GM12878 (cell line): ENCODE measurements around the gene PGAP6. TPM values are rescaled to one million over a fixed set of nuclear protein-coding genes. Genes with fewer than 3 reads are reported as not detected.

ENCODE experiments used
- BACH1 ChIP-seq: fragments of 450-650 bp; IDR thresholded peaks from 2 replicates; pipeline ENCODE4 v1.6.1; 2017; ENCODE audit warnings: mild to moderate bottlenecking, borderline replicate concordance
- BHLHE40 ChIP-seq, 2 experiments: fragments of 450-650 bp in 1 of 2; IDR thresholded peaks; 2 replicates each; pipeline ENCODE4 v1.6.1; 2011 to 2017; ENCODE audit warnings: low read depth in 2 of 2, borderline replicate concordance in 1 of 2, improper control_type of control experiment in 1 of 2, low read length in 1 of 2, mild to moderate bottlenecking in 1 of 2
- EED ChIP-seq: sonication (generic); IDR thresholded peaks from 2 replicates; pipeline ENCODE4 v1.6.1; 2016; ENCODE audit warnings: antibody characterized with exemption, low read depth
- GATAD2B ChIP-seq: fragments of 450-650 bp; conservative IDR thresholded peaks from 2 replicates; pipeline ENCODE4 v1.6.1; 2017; ENCODE audit warnings: low read depth, mild to moderate bottlenecking, moderate library complexity
- MXI1 ChIP-seq: fragments of 150-350 bp; IDR thresholded peaks from 2 replicates; pipeline ENCODE4 v1.6.1; 2011; ENCODE audit warnings: low read depth, mild to moderate bottlenecking, inconsistent platforms, low read length, improper control_type of control experiment
- MYB ChIP-seq: fragments of 150-350 bp; IDR thresholded peaks from 2 replicates; pipeline ENCODE4 v1.6.1; 2014; ENCODE audit warnings: mild to moderate bottlenecking, low read depth, low read length, borderline replicate concordance
- NBN ChIP-seq: fragments of 450-650 bp; IDR thresholded peaks from 2 replicates; pipeline ENCODE4 v1.6.1; 2016
- NFIC ChIP-seq: IDR thresholded peaks from 2 replicates; pipeline ENCODE4 v1.6.1; 2012; ENCODE audit warnings: low read depth, mild to moderate bottlenecking, inconsistent platforms, low read length, moderate library complexity
- POLR2AphosphoS5 ChIP-seq: IDR thresholded peaks from 2 replicates; pipeline ENCODE4 v1.6.1; 2011; ENCODE audit warnings: mild to moderate bottlenecking, low read length, inconsistent platforms
- RCOR1 ChIP-seq: conservative IDR thresholded peaks from 2 replicates; pipeline ENCODE4 v1.6.1; 2012; ENCODE audit warnings: low read depth, low read length, improper control_type of control experiment
- RFX5 ChIP-seq: IDR thresholded peaks from 2 replicates; pipeline ENCODE4 v1.6.1; 2011; ENCODE audit warnings: low read depth, low read length, improper control_type of control experiment
- SIX5 ChIP-seq: IDR thresholded peaks from 2 replicates; pipeline ENCODE4 v1.6.1; 2011; ENCODE audit warnings: mild to moderate bottlenecking, low read depth, low read length, moderate library complexity; ENCODE audit not compliant: severe bottlenecking
- SMC3 ChIP-seq: IDR thresholded peaks from 2 replicates; pipeline ENCODE4 v1.6.1; 2011; ENCODE audit warnings: low read length, improper control_type of control experiment, borderline replicate concordance
- SRF ChIP-seq, 2 experiments: IDR thresholded peaks; 2 replicates each; pipeline ENCODE4 v1.6.1; 2011; ENCODE audit warnings: low read depth in 2 of 2, low read length in 2 of 2, mild to moderate bottlenecking in 1 of 2, moderate library complexity in 1 of 2
- SUPT20H ChIP-seq: IDR thresholded peaks from 2 replicates; pipeline ENCODE4 v1.6.1; 2011; ENCODE audit warnings: low read depth, mild to moderate bottlenecking, low read length, moderate library complexity, borderline replicate concordance; ENCODE audit not compliant: control insufficient read depth
- TCF12 ChIP-seq: IDR thresholded peaks from 2 replicates; pipeline ENCODE4 v1.6.1; 2011; ENCODE audit warnings: low read depth, mild to moderate bottlenecking, low read length
- TCF3 ChIP-seq: IDR thresholded peaks from 2 replicates; pipeline ENCODE4 v1.6.1; 2012; ENCODE audit warnings: low read depth, mild to moderate bottlenecking, low read length, borderline replicate concordance; ENCODE audit not compliant: insufficient read depth
- ZNF217 ChIP-seq: fragments of 450-650 bp; IDR thresholded peaks from 2 replicates; pipeline ENCODE4 v1.6.1; 2017; ENCODE audit warnings: antibody characterized with exemption, mild to moderate bottlenecking
- polyA plus RNA-seq, 11 experiments: library from polyadenylated mRNA; depleted of rRNA in 4 of 11; unstranded in 6 of 11; stranded (reverse) in 5 of 11; fragments of >200 nt; fragmentation: Nextera tagmentation in 4 of 11; fragmentation: Illumina TruSeq in 1 of 11; extraction: Ambion mirVana in 4 of 11; extraction: Trizol in 1 of 11; gene quantifications; 1 replicate in 1 of 11; 2 replicates in 10 of 11; pipeline versions ENCODE4 v1.2.1 to v1.2.3, GENCODE V29; 2011 to 2016; ENCODE audit warnings: inconsistent platforms in 2 of 11, missing spikeins in 2 of 11, low read depth in 1 of 11
- total RNA-seq, 4 experiments: library from RNA; depleted of rRNA in 3 of 4; stranded (reverse); fragments of >200 nt in 3 of 4; fragmentation: Illumina TruSeq in 1 of 4; extraction: Trizol in 1 of 4; gene quantifications; 2 replicates each; pipeline versions ENCODE4 v1.2.1 to v1.2.3, GENCODE V29; 2013 to 2021
- TF ChIP-seq, protein P1 (sequence below): fragments of 450-650 bp; IDR thresholded peaks from 2 replicates; pipeline ENCODE4 v1.6.1; 2017; ENCODE audit warnings: mild to moderate bottlenecking, low read depth, inconsistent platforms; ENCODE audit not compliant: poor library complexity, severe bottlenecking
- TF ChIP-seq, protein P2 (sequence below): IDR thresholded peaks from 2 replicates; pipeline ENCODE4 v1.6.1; 2011; ENCODE audit warnings: borderline replicate concordance, low read depth, mild to moderate bottlenecking, moderate library complexity, mixed read lengths, low read length; ENCODE audit not compliant: insufficient read depth; ENCODE audit errors: extremely low read length
- TF ChIP-seq, protein P3 (sequence below): fragments of 450-650 bp; IDR thresholded peaks from 2 replicates; pipeline ENCODE4 v1.6.1; 2017; ENCODE audit warnings: mild to moderate bottlenecking, moderate library complexity

The PGAP6 gene
- total and polyA plus RNA-seq, 10 of the 15 experiments (the other 5 are each of a cell fraction or from before 2014, with no cell fraction given): 0.76 to 48.8 (median 18.4) TPM

DNA sequence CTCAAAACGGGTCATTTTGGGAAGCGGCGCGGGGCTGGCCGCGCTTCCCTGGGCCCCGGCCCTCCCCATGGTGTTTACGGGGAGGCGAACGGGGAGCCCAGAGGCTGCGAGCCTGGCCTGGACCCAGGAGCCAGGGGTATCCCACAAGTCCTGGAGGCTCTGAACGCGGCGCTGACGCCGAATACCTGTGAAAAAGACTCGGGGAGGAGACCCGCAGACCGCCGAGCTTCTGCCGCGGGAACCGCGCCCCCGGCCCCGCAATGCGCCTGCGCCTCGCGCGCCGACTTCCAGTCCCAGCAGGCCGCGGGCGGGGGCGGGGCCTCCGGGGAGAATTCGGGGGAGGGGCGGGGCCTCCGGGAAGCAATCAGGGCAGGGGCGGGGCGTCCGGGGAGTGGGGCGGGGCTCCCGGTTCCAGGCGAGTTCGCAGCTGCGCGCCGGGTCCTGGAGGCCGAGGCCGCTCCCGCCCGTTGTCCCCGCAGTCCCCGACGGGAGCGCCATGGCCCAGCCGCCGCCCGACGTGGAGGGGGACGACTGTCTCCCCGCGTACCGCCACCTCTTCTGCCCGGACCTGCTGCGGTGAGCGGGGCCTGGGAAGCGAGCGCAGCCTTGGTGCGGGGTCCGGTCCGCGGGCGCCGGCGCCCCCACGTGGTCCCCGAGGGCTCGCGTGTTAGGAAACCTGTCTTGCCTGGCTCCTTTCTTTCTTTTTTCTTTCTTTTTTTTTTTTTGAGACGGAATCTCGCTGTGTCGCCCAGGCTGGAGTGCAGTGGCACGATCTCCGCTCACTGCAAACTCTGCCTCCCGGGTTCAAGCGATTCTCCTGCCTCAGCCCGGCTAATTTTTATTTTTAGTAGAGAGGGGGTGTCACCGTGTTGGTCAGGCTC is 19.9 kb upstream of the PGAP6 start, which contains the start of gene DECR2 (continued):
- TF ChIP-seq, protein P1, sequence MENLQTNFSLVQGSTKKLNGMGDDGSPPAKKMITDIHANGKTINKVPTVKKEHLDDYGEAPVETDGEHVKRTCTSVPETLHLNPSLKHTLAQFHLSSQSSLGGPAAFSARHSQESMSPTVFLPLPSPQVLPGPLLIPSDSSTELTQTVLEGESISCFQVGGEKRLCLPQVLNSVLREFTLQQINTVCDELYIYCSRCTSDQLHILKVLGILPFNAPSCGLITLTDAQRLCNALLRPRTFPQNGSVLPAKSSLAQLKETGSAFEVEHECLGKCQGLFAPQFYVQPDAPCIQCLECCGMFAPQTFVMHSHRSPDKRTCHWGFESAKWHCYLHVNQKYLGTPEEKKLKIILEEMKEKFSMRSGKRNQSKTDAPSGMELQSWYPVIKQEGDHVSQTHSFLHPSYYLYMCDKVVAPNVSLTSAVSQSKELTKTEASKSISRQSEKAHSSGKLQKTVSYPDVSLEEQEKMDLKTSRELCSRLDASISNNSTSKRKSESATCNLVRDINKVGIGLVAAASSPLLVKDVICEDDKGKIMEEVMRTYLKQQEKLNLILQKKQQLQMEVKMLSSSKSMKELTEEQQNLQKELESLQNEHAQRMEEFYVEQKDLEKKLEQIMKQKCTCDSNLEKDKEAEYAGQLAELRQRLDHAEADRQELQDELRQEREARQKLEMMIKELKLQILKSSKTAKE: no peak
- TF ChIP-seq SMC3: peak; percentile 23; the same call in 1 of the 2 replicates
- TF ChIP-seq MXI1: no peak; the same call in 1 of the 2 replicates
- TF ChIP-seq, protein P2, sequence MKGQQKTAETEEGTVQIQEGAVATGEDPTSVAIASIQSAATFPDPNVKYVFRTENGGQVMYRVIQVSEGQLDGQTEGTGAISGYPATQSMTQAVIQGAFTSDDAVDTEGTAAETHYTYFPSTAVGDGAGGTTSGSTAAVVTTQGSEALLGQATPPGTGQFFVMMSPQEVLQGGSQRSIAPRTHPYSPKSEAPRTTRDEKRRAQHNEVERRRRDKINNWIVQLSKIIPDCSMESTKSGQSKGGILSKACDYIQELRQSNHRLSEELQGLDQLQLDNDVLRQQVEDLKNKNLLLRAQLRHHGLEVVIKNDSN: peak; percentile 65
- TF ChIP-seq SUPT20H: no peak
- TF ChIP-seq GATAD2B: peak; percentile 66
- peak; percentile 64 for TF ChIP-seq NBN
- no peak for TF ChIP-seq SIX5
- TF ChIP-seq RFX5: no peak
- no peak; the same call in 1 of the 2 replicates for TF ChIP-seq ZNF217
- TF ChIP-seq MYB: no peak
- no peak for TF ChIP-seq EED
- TF ChIP-seq TCF12: no peak
- peak; percentile 56; the same call in 1 of the 2 replicates for TF ChIP-seq TCF3
- TF ChIP-seq, protein P3, sequence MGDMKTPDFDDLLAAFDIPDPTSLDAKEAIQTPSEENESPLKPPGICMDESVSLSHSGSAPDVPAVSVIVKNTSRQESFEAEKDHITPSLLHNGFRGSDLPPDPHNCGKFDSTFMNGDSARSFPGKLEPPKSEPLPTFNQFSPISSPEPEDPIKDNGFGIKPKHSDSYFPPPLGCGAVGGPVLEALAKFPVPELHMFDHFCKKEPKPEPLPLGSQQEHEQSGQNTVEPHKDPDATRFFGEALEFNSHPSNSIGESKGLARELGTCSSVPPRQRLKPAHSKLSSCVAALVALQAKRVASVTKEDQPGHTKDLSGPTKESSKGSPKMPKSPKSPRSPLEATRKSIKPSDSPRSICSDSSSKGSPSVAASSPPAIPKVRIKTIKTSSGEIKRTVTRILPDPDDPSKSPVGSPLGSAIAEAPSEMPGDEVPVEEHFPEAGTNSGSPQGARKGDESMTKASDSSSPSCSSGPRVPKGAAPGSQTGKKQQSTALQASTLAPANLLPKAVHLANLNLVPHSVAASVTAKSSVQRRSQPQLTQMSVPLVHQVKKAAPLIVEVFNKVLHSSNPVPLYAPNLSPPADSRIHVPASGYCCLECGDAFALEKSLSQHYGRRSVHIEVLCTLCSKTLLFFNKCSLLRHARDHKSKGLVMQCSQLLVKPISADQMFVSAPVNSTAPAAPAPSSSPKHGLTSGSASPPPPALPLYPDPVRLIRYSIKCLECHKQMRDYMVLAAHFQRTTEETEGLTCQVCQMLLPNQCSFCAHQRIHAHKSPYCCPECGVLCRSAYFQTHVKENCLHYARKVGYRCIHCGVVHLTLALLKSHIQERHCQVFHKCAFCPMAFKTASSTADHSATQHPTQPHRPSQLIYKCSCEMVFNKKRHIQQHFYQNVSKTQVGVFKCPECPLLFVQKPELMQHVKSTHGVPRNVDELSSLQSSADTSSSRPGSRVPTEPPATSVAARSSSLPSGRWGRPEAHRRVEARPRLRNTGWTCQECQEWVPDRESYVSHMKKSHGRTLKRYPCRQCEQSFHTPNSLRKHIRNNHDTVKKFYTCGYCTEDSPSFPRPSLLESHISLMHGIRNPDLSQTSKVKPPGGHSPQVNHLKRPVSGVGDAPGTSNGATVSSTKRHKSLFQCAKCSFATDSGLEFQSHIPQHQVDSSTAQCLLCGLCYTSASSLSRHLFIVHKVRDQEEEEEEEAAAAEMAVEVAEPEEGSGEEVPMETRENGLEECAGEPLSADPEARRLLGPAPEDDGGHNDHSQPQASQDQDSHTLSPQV: no peak
- no peak for TF ChIP-seq NFIC
- TF ChIP-seq POLR2AphosphoS5: peak; percentile 75; the same call in 1 of the 2 replicates
- TF ChIP-seq RCOR1: no peak
- peak; percentile 19 to 60; a peak in 2 of 4 replicates for TF ChIP-seq BHLHE40 (IDR thresholded peaks at IDR 0.05; ENCODE audit: borderline replicate concordance in 1 of 2, low read depth in 2 of 2, low read length in 1 of 2)
- TF ChIP-seq BACH1: peak; percentile 85; the same call in 1 of the 2 replicates
- TF ChIP-seq SRF (IDR thresholded peaks at IDR 0.05; ENCODE audit: low read depth in 2 of 2, low read length in 2 of 2): no peak
